Neural cell (in vitro differentiated cells): ENCODE measurements around the gene SRSF2.

Experiments
- EP300 ChIP-seq: fragments of 450-650 bp; conservative IDR thresholded peaks from 2 replicates; pipeline ENCODE4 v1.6.1; 2014; ENCODE audit warnings: antibody characterized with exemption, mild to moderate bottlenecking, moderate library complexity; ENCODE audit not compliant: poor library complexity, severe bottlenecking
- EZH2 ChIP-seq: fragments of 200-600, 300-800 bp; shearing (Covaris generic), sonication (generic); IDR thresholded peaks from 2 replicates; pipeline ENCODE4 v1.6.1; 2014; ENCODE audit warnings: antibody characterized with exemption, low read length, borderline replicate concordance, mild to moderate bottlenecking; ENCODE audit not compliant: insufficient read depth, poor library complexity, severe bottlenecking
- MXI1 ChIP-seq: fragments of 450-650 bp; conservative IDR thresholded peaks from 2 replicates; pipeline ENCODE4 v1.6.1; 2014; ENCODE audit warnings: antibody characterized with exemption, mild to moderate bottlenecking; ENCODE audit not compliant: poor library complexity, severe bottlenecking
- POLR2AphosphoS5 ChIP-seq: IDR thresholded peaks from 2 replicates; pipeline ENCODE4 v1.6.1; 2012
- RAD21 ChIP-seq: fragments of 450-650 bp; conservative IDR thresholded peaks from 2 replicates; pipeline ENCODE4 v1.6.1; 2014; ENCODE audit warnings: antibody characterized with exemption, mild to moderate bottlenecking, moderate library complexity
- SMC3 ChIP-seq: fragments of 450-650 bp; conservative IDR thresholded peaks from 2 replicates; pipeline ENCODE4 v1.6.1; 2014; ENCODE audit warnings: antibody characterized with exemption, mild to moderate bottlenecking, moderate library complexity; ENCODE audit not compliant: poor library complexity
- TAF1 ChIP-seq: IDR thresholded peaks from 2 replicates; pipeline ENCODE4 v1.6.1; 2012; ENCODE audit warnings: low read depth
- TF ChIP-seq, protein P1 (sequence below): fragments of 450-650 bp; IDR thresholded peaks from 2 replicates; pipeline ENCODE4 v1.5.1; 2014; ENCODE audit warnings: antibody characterized with exemption, mild to moderate bottlenecking, moderate library complexity; ENCODE audit not compliant: poor library complexity, severe bottlenecking
- TF ChIP-seq, protein P2 (sequence below): IDR thresholded peaks from 2 replicates; pipeline ENCODE4 v1.6.1; 2012; ENCODE audit warnings: borderline replicate concordance

- TF ChIP-seq, protein P1, sequence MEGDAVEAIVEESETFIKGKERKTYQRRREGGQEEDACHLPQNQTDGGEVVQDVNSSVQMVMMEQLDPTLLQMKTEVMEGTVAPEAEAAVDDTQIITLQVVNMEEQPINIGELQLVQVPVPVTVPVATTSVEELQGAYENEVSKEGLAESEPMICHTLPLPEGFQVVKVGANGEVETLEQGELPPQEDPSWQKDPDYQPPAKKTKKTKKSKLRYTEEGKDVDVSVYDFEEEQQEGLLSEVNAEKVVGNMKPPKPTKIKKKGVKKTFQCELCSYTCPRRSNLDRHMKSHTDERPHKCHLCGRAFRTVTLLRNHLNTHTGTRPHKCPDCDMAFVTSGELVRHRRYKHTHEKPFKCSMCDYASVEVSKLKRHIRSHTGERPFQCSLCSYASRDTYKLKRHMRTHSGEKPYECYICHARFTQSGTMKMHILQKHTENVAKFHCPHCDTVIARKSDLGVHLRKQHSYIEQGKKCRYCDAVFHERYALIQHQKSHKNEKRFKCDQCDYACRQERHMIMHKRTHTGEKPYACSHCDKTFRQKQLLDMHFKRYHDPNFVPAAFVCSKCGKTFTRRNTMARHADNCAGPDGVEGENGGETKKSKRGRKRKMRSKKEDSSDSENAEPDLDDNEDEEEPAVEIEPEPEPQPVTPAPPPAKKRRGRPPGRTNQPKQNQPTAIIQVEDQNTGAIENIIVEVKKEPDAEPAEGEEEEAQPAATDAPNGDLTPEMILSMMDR = no peak
- no peak for TF ChIP-seq EZH2
- no peak for TF ChIP-seq MXI1
- TF ChIP-seq TAF1 = no peak
- no peak for TF ChIP-seq RAD21
- TF ChIP-seq, protein P2, sequence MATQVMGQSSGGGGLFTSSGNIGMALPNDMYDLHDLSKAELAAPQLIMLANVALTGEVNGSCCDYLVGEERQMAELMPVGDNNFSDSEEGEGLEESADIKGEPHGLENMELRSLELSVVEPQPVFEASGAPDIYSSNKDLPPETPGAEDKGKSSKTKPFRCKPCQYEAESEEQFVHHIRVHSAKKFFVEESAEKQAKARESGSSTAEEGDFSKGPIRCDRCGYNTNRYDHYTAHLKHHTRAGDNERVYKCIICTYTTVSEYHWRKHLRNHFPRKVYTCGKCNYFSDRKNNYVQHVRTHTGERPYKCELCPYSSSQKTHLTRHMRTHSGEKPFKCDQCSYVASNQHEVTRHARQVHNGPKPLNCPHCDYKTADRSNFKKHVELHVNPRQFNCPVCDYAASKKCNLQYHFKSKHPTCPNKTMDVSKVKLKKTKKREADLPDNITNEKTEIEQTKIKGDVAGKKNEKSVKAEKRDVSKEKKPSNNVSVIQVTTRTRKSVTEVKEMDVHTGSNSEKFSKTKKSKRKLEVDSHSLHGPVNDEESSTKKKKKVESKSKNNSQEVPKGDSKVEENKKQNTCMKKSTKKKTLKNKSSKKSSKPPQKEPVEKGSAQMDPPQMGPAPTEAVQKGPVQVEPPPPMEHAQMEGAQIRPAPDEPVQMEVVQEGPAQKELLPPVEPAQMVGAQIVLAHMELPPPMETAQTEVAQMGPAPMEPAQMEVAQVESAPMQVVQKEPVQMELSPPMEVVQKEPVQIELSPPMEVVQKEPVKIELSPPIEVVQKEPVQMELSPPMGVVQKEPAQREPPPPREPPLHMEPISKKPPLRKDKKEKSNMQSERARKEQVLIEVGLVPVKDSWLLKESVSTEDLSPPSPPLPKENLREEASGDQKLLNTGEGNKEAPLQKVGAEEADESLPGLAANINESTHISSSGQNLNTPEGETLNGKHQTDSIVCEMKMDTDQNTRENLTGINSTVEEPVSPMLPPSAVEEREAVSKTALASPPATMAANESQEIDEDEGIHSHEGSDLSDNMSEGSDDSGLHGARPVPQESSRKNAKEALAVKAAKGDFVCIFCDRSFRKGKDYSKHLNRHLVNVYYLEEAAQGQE = no peak
- TF ChIP-seq POLR2AphosphoS5 = no peak
- TF ChIP-seq EP300 = no peak
- no peak for TF ChIP-seq SMC3
Measured at GRCh38 chr17:76689859-76690258, 47.3 kb downstream of the SRSF2 start.
